ENCODE results near the gene IGSF9B.

IGSF9B gene

GRCh38 chr11:133940034-133940433, 16.7 kb downstream of the IGSF9B start:
- H3K4me1 ChIP-seq (ENCODE audit: control insufficient read depth in 1 of 2, insufficient read depth in 2 of 2, low read length in 2 of 2), result no peaks in the 10 kb centered on the region
- no peak overlapping the region for H3K9ac ChIP-seq (ENCODE audit: low read depth in 1 of 2, low read length in 2 of 2)
- H3K4me3 ChIP-seq (ENCODE audit: low read depth in 1 of 2, low read length in 2 of 2), result no peak overlapping the region
- H3K9me3 ChIP-seq (ENCODE audit: control insufficient read depth in 1 of 2, low read length in 2 of 2), result peaks cover 0 to 5% of the 10 kb centered on the region in 2 donors
- H3K27ac ChIP-seq (ENCODE audit: low read depth, low read length), result no peak overlapping the region
- no peaks in the 10 kb centered on the region for H3K27me3 ChIP-seq (ENCODE audit: control insufficient read depth in 1 of 2, insufficient read depth in 2 of 2, low read length in 2 of 2)
- no peaks in the 10 kb centered on the region for H3K36me3 ChIP-seq (ENCODE audit: control insufficient read depth in 1 of 2, insufficient read depth in 2 of 2, low read length in 2 of 2)

GRCh38 chr11:133939558-133939957, 17.2 kb downstream of the IGSF9B start:
- Histone ChIP-seq H3K9ac (ENCODE audit: low read depth in 1 of 2, low read length in 2 of 2) (no peak overlapping the region), H3K9me3 (ENCODE audit: control insufficient read depth in 1 of 2, low read length in 2 of 2) (peaks cover 0 to 5% of the 10 kb centered on the region in 2 donors), H3K36me3 (ENCODE audit: control insufficient read depth in 1 of 2, insufficient read depth in 2 of 2, low read length in 2 of 2) (no peaks in the 10 kb centered on the region), H3K4me1 (ENCODE audit: control insufficient read depth in 1 of 2, insufficient read depth in 2 of 2, low read length in 2 of 2) (no peaks in the 10 kb centered on the region), H3K27me3 (ENCODE audit: control insufficient read depth in 1 of 2, insufficient read depth in 2 of 2, low read length in 2 of 2) (no peaks in the 10 kb centered on the region), H3K27ac (ENCODE audit: low read depth, low read length) (no peak overlapping the region), H3K4me3 (ENCODE audit: low read depth in 1 of 2, low read length in 2 of 2) (no peak overlapping the region)

GRCh38 chr11:133938166-133938565, 18.6 kb downstream of the IGSF9B start:
- no peak overlapping the region for H3K9ac ChIP-seq (ENCODE audit: low read depth in 1 of 2, low read length in 2 of 2)
- H3K36me3 ChIP-seq (ENCODE audit: control insufficient read depth in 1 of 2, insufficient read depth in 2 of 2, low read length in 2 of 2), result no peaks in the 10 kb centered on the region
- H3K9me3 ChIP-seq (ENCODE audit: control insufficient read depth in 1 of 2, low read length in 2 of 2), result peaks cover 0 to 5% of the 10 kb centered on the region in 2 donors
- no peak overlapping the region for H3K27ac ChIP-seq (ENCODE audit: low read depth, low read length)
- no peaks in the 10 kb centered on the region for H3K27me3 ChIP-seq (ENCODE audit: control insufficient read depth in 1 of 2, insufficient read depth in 2 of 2, low read length in 2 of 2)
- H3K4me3 ChIP-seq (ENCODE audit: low read depth in 1 of 2, low read length in 2 of 2), result no peak overlapping the region
- H3K4me1 ChIP-seq (ENCODE audit: control insufficient read depth in 1 of 2, insufficient read depth in 2 of 2, low read length in 2 of 2), result no peaks in the 10 kb centered on the region

DNA sequence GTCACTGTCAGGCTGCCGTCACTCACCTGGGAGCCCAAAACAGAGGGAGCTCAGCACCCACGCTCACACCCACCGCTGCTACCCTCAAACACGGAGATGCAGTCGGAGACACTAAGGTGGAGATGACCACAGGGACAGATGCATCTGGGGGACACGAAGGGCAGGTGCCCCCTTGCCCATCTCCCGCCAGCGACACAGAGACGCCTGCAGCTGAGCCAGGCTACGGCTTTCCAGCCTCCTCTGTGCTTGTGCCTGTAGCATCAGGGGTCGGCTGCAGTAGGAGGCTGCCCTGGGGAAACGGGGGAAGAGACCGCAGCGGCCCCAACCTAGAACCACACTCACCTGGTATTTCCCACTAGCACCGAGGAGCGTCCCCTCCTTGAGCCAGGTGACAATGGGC, 19.3 kb downstream of the IGSF9B start:
- Histone ChIP-seq H3K4me3 (ENCODE audit: low read depth in 1 of 2, low read length in 2 of 2) (no peak overlapping the region), H3K36me3 (ENCODE audit: control insufficient read depth in 1 of 2, insufficient read depth in 2 of 2, low read length in 2 of 2) (no peaks in the 10 kb centered on the region), H3K27me3 (ENCODE audit: control insufficient read depth in 1 of 2, insufficient read depth in 2 of 2, low read length in 2 of 2) (no peaks in the 10 kb centered on the region), H3K27ac (ENCODE audit: low read depth, low read length) (no peak overlapping the region), H3K4me1 (ENCODE audit: control insufficient read depth in 1 of 2, insufficient read depth in 2 of 2, low read length in 2 of 2) (no peaks in the 10 kb centered on the region), H3K9ac (ENCODE audit: low read depth in 1 of 2, low read length in 2 of 2) (no peak overlapping the region), H3K9me3 (ENCODE audit: control insufficient read depth in 1 of 2, low read length in 2 of 2) (peaks cover 0 to 5% of the 10 kb centered on the region in 2 donors)

DNA sequence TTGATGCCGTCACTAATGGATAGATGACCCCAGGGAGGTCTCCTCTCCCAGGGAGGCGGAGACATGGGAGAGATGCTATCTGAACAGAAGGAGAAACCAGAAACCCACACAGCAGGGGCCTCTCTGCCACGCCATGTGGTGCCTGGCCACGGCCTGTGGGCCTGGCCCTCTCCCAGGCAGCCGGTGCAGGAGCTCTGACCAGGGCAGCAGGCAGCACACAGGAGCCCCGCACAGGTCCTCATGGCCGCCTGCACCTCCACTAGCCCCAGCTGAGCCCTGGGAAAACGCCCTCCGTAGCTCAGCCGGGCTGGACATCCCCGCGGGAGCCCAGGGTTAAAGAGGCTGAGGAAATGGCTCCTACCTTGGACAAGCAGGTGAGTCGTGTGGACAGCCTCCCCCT, 19.8 kb downstream of the IGSF9B start:
- Histone ChIP-seq H3K4me1 (ENCODE audit: control insufficient read depth in 1 of 2, insufficient read depth in 2 of 2, low read length in 2 of 2) (no peaks in the 10 kb centered on the region), H3K36me3 (ENCODE audit: control insufficient read depth in 1 of 2, insufficient read depth in 2 of 2, low read length in 2 of 2) (no peaks in the 10 kb centered on the region)

GRCh38 chr11:133936592-133936991, 20.2 kb downstream of the IGSF9B start:
- no peak overlapping the region for H3K4me3 ChIP-seq (ENCODE audit: low read depth in 1 of 2, low read length in 2 of 2)
- H3K9me3 ChIP-seq (ENCODE audit: control insufficient read depth in 1 of 2, low read length in 2 of 2), result peaks cover 0 to 5% of the 10 kb centered on the region in 2 donors
- no peaks in the 10 kb centered on the region for H3K27me3 ChIP-seq (ENCODE audit: control insufficient read depth in 1 of 2, insufficient read depth in 2 of 2, low read length in 2 of 2)
- H3K27ac ChIP-seq (ENCODE audit: low read depth, low read length), result no peak overlapping the region
- H3K4me1 ChIP-seq (ENCODE audit: control insufficient read depth in 1 of 2, insufficient read depth in 2 of 2, low read length in 2 of 2), result no peaks in the 10 kb centered on the region
- H3K36me3 ChIP-seq (ENCODE audit: control insufficient read depth in 1 of 2, insufficient read depth in 2 of 2, low read length in 2 of 2), result no peaks in the 10 kb centered on the region
- no peak overlapping the region for H3K9ac ChIP-seq (ENCODE audit: low read depth in 1 of 2, low read length in 2 of 2)

More for the DNA sequence above, 19.8 kb downstream of the IGSF9B start:
- no peak overlapping the region for H3K27ac ChIP-seq (ENCODE audit: low read depth, low read length)
- no peak overlapping the region for H3K9ac ChIP-seq (ENCODE audit: low read depth in 1 of 2, low read length in 2 of 2)
- no peaks in the 10 kb centered on the region for H3K27me3 ChIP-seq (ENCODE audit: control insufficient read depth in 1 of 2, insufficient read depth in 2 of 2, low read length in 2 of 2)
- H3K9me3 ChIP-seq (ENCODE audit: control insufficient read depth in 1 of 2, low read length in 2 of 2), result peaks cover 0 to 5% of the 10 kb centered on the region in 2 donors
- H3K4me3 ChIP-seq (ENCODE audit: low read depth in 1 of 2, low read length in 2 of 2), result no peak overlapping the region

- Histone ChIP-seq H3K4me3 (ENCODE audit: low read depth in 1 of 2, low read length in 2 of 2) (no peak overlapping the region), H3K36me3 (ENCODE audit: control insufficient read depth in 1 of 2, insufficient read depth in 2 of 2, low read length in 2 of 2) (no peaks in the 10 kb centered on the region), H3K9me3 (ENCODE audit: control insufficient read depth in 1 of 2, low read length in 2 of 2) (peaks cover 0 to 5% of the 10 kb centered on the region in 2 donors), H3K27me3 (ENCODE audit: control insufficient read depth in 1 of 2, insufficient read depth in 2 of 2, low read length in 2 of 2) (no peaks in the 10 kb centered on the region), H3K4me1 (ENCODE audit: control insufficient read depth in 1 of 2, insufficient read depth in 2 of 2, low read length in 2 of 2) (no peaks in the 10 kb centered on the region), H3K9ac (ENCODE audit: low read depth in 1 of 2, low read length in 2 of 2) (no peak overlapping the region), H3K27ac (ENCODE audit: low read depth, low read length) (no peak overlapping the region)
These were observed 20.6 kb downstream of the IGSF9B start for GRCh38 chr11:133936136-133936535.

DNA sequence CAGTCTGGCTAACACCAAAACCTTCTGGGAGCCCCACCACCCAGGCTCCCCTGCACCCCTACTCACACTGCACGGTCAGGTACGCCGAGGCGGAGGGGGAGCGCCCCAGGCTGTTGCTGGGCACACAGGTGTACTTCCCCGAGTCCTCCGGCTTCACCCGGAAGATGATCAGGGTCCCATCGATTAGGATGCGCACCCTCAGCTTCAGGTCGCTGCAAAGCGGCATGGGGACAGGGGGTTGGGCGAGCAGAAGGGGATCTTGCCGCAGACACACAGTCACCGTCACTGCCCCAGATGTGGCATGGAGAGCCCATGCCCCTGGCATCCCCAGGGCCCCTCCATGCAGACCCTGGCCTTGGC, 21.2 kb downstream of the IGSF9B start:
- H3K4me3 ChIP-seq (ENCODE audit: low read depth in 1 of 2, low read length in 2 of 2), result no peak overlapping the region
- H3K9me3 ChIP-seq (ENCODE audit: control insufficient read depth in 1 of 2, low read length in 2 of 2), result peaks cover 0 to 5% of the 10 kb centered on the region in 2 donors
- no peaks in the 10 kb centered on the region for H3K4me1 ChIP-seq (ENCODE audit: control insufficient read depth in 1 of 2, insufficient read depth in 2 of 2, low read length in 2 of 2)
- H3K27me3 ChIP-seq (ENCODE audit: control insufficient read depth in 1 of 2, insufficient read depth in 2 of 2, low read length in 2 of 2), result no peaks in the 10 kb centered on the region
- H3K9ac ChIP-seq (ENCODE audit: low read depth in 1 of 2, low read length in 2 of 2), result no peak overlapping the region
- no peak overlapping the region for H3K27ac ChIP-seq (ENCODE audit: low read depth, low read length)
- no peaks in the 10 kb centered on the region for H3K36me3 ChIP-seq (ENCODE audit: control insufficient read depth in 1 of 2, insufficient read depth in 2 of 2, low read length in 2 of 2)

DNA sequence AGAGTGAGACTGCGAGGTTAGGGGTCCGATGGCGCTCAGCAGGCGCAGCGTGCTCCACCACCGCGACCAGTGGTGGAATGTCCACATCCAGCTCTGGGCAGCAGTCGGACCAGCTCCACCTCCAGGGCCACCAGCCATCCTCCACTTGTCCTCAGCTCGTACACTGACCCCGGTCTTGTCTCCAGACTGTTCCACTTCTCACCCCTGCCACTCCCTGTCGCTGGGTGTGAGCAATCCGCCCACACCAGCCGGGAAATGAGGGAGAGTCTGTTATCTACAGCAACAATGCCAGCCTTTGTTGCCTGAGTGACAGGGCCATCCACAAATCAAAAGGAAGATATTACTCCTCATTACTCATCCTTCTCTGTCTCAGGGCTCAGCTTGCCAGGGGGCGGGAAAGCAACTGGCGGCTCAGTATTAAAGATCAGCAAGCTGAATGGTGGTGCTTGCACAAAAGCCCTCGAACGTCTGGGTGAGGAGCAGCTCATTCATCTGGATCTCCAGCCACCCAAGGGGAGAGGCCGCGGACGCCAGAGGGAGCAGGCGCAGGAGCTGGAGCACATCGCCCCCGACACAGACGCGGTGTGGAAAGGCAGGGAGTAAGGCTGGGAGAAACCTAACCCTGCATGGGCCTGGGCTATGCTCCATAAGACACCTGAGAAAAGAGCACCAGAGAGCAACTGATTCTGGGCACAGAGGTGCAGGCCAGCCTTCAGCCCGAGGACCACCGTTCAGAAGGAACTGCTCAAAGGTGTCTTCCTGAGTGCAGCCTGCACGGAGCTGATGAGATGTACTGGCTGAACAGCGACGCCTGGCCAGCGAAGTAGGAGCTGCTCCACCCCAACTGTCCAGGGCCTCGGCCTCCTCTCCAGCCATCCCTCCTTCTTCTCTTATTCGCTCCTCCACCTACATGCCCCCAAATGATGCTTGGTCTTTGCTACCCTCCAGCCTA, 21.9 kb downstream of the IGSF9B start:
- Histone ChIP-seq H3K4me3 (ENCODE audit: low read depth in 1 of 2, low read length in 2 of 2) (no peak overlapping the region), H3K36me3 (ENCODE audit: control insufficient read depth in 1 of 2, insufficient read depth in 2 of 2, low read length in 2 of 2) (no peaks in the 10 kb centered on the region), H3K9me3 (ENCODE audit: control insufficient read depth in 1 of 2, low read length in 2 of 2) (peaks cover 0 to 1% of the 10 kb centered on the region in 2 donors), H3K4me1 (ENCODE audit: control insufficient read depth in 1 of 2, insufficient read depth in 2 of 2, low read length in 2 of 2) (no peaks in the 10 kb centered on the region), H3K27me3 (ENCODE audit: control insufficient read depth in 1 of 2, insufficient read depth in 2 of 2, low read length in 2 of 2) (no peaks in the 10 kb centered on the region), H3K27ac (ENCODE audit: low read depth, low read length) (no peak overlapping the region), H3K9ac (ENCODE audit: low read depth in 1 of 2, low read length in 2 of 2) (no peak overlapping the region)

- Histone ChIP-seq H3K4me1 (ENCODE audit: control insufficient read depth in 1 of 2, insufficient read depth in 2 of 2, low read length in 2 of 2) (no peaks in the 10 kb centered on the region), H3K36me3 (ENCODE audit: control insufficient read depth in 1 of 2, insufficient read depth in 2 of 2, low read length in 2 of 2) (no peaks in the 10 kb centered on the region), H3K9me3 (ENCODE audit: control insufficient read depth in 1 of 2, low read length in 2 of 2) (no peaks in the 10 kb centered on the region), H3K27me3 (ENCODE audit: control insufficient read depth in 1 of 2, insufficient read depth in 2 of 2, low read length in 2 of 2) (no peaks in the 10 kb centered on the region), H3K9ac (ENCODE audit: low read depth in 1 of 2, low read length in 2 of 2) (no peak overlapping the region), H3K4me3 (ENCODE audit: low read depth in 1 of 2, low read length in 2 of 2) (no peak overlapping the region), H3K27ac (ENCODE audit: low read depth, low read length) (no peak overlapping the region)
These were observed 22.7 kb downstream of the IGSF9B start for GRCh38 chr11:133934096-133934495.
